PC-3 (cell line): ENCODE measurements around the gene MYO5C. TPM values are rescaled to one million over a fixed set of nuclear protein-coding genes. Genes with fewer than 3 reads are reported as not detected.

Experiments
- ATAC-seq: fragments of 200-7000 bp; cut with Tn5 transposase; 2 replicates; pipeline ENCODE4 v1.9.1; 2020; ENCODE audit warnings: mild to moderate bottlenecking, moderate library complexity
- BruUV-seq: library from RNA; stranded (reverse); fragments of 400-500 nt; replicated peaks from 2 replicates; lab custom pipeline; 2021; lab: Mats Ljungman, UMichigan
- CTCF ChIA-PET: fragments of 300-600 bp; sonication (Branson Sonifier 250); formaldehyde crosslinking; loops from one replicate; lab custom pipeline; 2022; ENCODE audit warnings: antibody characterized with exemption; lab: Charles Lee
- POLR2A ChIA-PET: fragments of 300-600 bp; sonication (Branson Sonifier 250); formaldehyde crosslinking; loops from one replicate; lab custom pipeline; 2022; ENCODE audit warnings: antibody characterized with exemption; ENCODE audit not compliant: unreplicated experiment; lab: Charles Lee
- DNase-seq: peaks from one replicate; pipeline ENCODE4 v3.0.0-alpha.2; 2015
- H2AFZ ChIP-seq: fragments of 300-600 bp; sonication (generic); 2 replicates; pipeline ENCODE4 v1.6.0; 2016; ENCODE audit warnings: antibody characterized with exemption, low read length
- H3F3A ChIP-seq: fragments of 300-600 bp; sonication (generic); one replicate; pipeline ENCODE4 v1.6.0; 2017; ENCODE audit warnings: antibody characterized with exemption, low read length, control low read depth, mild to moderate bottlenecking; ENCODE audit not compliant: unreplicated experiment
- H3K27ac ChIP-seq: fragments of 300-600 bp; sonication (generic); 2 replicates; pipeline ENCODE4 v1.5.1; 2016; ENCODE audit warnings: mild to moderate bottlenecking, low read length
- H3K27me3 ChIP-seq: fragments of 300-600 bp; sonication (generic); 2 replicates; pipeline ENCODE4 v1.6.1; 2016; ENCODE audit warnings: low read length, mixed read lengths
- H3K36me3 ChIP-seq: fragments of 300-600 bp; sonication (generic); 2 replicates; pipeline ENCODE4 v1.6.1; 2016; ENCODE audit warnings: low read depth, mixed run types, low read length, mixed read lengths
- H3K4me1 ChIP-seq: fragments of 300-600 bp; sonication (generic); 2 replicates; pipeline ENCODE4 v1.5.1; 2016; ENCODE audit warnings: low read length; ENCODE audit not compliant: insufficient read depth
- H3K4me2 ChIP-seq: fragments of 300-600 bp; sonication (generic); 2 replicates; pipeline ENCODE4 v1.6.0; 2016; ENCODE audit warnings: low read length
- H3K4me3 ChIP-seq: fragments of 300-600 bp; sonication (generic); 2 replicates; pipeline ENCODE4 v1.5.1; 2016; ENCODE audit warnings: mild to moderate bottlenecking, low read length, mixed read lengths
- H3K79me2 ChIP-seq: fragments of 300-600 bp; sonication (generic); 2 replicates; pipeline ENCODE4 v1.6.1; 2017; ENCODE audit warnings: low read length, mixed read lengths
- H3K9ac ChIP-seq: fragments of 300-600 bp; sonication (generic); 2 replicates; pipeline ENCODE4 v1.6.0; 2016; ENCODE audit warnings: mild to moderate bottlenecking, low read length
- H3K9me2 ChIP-seq: fragments of 300-600 bp; sonication (generic); replicated peaks from 2 replicates; pipeline ENCODE4 v1.6.1; 2016; ENCODE audit warnings: mixed run types, low read length, mixed read lengths
- H3K9me3 ChIP-seq: fragments of 300-600 bp; sonication (generic); 2 replicates; pipeline ENCODE4 v1.6.1; 2016; ENCODE audit warnings: low read length, mixed read lengths
- H4K20me1 ChIP-seq: fragments of 300-600 bp; sonication (generic); 2 replicates; pipeline ENCODE4 v1.6.1; 2016; ENCODE audit warnings: low read length, mixed read lengths
- CTCF ChIP-seq: fragments of 300-600 bp; sonication (generic); conservative IDR thresholded peaks from 2 replicates; pipeline ENCODE4 v1.5.1; 2017; ENCODE audit warnings: antibody characterized with exemption, low read depth, mild to moderate bottlenecking, low read length
- EZH2 ChIP-seq: fragments of 300-600 bp; sonication (generic); IDR thresholded peaks from one replicate; pipeline ENCODE4 v1.6.1; 2017; ENCODE audit warnings: antibody characterized with exemption, mild to moderate bottlenecking, low read length; ENCODE audit not compliant: unreplicated experiment
- EZH2phosphoT487 ChIP-seq: fragments of 300-600 bp; sonication (generic); IDR thresholded peaks from 2 replicates; pipeline ENCODE4 v1.6.1; 2018; ENCODE audit warnings: mild to moderate bottlenecking, antibody characterized with exemption, low read length, borderline replicate concordance
- intact Hi-C: fragments of 100-400 bp; cut with micrococcal nuclease; formaldehyde crosslinking; loops from 2 replicates; pipeline ENCODE4 v1.9.0; 2023
- total RNA-seq: library from RNA; depleted of rRNA; stranded (reverse); fragments of >200 nt; gene quantifications from 2 replicates; pipeline ENCODE4 v1.2.3, GENCODE V29; 2014

Gene MYO5C
- total RNA-seq, 1 experiment from 2014 or later: 17.7 TPM

DNA sequence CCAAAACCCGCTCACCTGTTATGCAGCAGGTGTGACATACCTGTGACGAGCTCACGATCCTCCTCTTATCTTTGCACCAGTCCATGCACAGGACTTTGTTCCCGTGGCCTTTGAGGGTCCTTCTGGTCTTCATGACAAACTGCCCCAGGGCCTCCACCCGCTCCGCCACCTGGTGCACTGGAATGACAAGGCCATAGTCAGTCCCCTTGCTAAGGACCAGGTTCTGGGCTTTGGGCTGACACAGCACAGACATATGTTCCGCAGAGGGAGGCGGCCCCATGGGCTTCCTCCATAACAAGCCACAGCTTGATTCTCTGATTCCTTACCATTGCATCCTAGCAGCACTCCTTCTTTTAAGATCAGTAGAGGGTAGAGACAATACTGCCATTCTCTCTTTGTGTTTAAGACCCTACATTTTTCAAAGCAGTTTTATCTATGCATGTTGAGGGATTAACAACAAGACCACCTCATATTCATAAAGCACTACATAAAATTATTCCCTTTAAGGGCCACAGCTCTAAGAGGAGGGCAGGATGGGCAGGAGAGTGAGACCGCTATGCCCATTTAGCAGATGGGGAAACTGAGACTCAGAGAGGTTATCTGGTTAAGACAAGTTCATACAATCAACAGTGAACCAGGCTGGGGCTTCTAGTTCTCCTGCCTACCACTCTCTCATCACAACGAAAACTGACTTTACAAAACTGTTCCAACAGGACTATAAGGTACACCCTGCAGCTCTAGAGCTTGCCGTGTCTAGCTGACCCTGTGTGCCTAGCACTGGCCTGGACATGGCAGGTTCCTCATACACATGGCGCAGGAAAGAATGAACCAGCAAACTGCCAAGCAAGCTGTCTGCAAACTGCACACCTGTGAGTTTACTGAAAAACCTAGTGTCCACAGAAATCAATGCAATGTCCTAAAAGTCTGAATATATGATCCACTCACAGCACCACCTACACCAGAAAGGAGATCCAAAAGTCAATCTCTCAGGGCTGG lies 141.4 kb downstream of the MYO5C start:
- intact Hi-C loops: no loop called here
- Histone ChIP-seq H3K27ac (no peak overlapping the region), H4K20me1 (no peaks in the 10 kb centered on the region), H3K9me2 (no peaks in the 10 kb centered on the region), H3K79me2 (no peaks in the 10 kb centered on the region), H3F3A (no peaks in the 10 kb centered on the region), H3K9ac (no peak overlapping the region), H3K9me3 (no peaks in the 10 kb centered on the region), H3K27me3 (no peaks in the 10 kb centered on the region), H3K36me3 (no peaks in the 10 kb centered on the region), H3K4me3 (no peak overlapping the region), H2AFZ (no peak overlapping the region), H3K4me2 (no peak overlapping the region), H3K4me1 (no peaks in the 10 kb centered on the region)
- DNase-seq (no peak), ATAC-seq (no peak)
- POLR2A ChIA-PET: no interaction called here
- TF ChIP-seq EZH2phosphoT487 (no peak), EZH2 (no peak), CTCF (no peak)
- BruUV-seq: no TSS peak
- CTCF ChIA-PET: no interaction called here

DNA sequence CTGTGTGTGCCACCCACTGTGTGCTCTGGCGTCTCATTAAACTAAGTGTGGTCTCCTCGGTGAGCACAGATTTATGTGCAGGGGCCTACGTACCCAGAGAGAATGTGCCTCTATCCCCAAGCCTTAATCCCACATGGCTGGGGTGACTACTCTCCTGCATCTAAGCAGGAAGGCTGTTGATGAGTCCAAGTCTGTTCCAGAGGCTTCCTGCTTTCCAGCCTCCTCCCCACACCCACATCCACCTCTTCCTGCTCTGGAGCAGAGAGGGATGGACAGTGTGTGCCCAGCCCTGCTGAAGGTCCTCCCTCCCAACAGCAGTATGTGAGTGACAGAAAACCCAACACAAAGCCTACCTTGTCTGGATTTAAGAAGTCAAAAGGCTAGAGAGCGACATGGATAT lies 144.3 kb downstream of the MYO5C start:
- no peaks in the 10 kb centered on the region for H3K4me1 ChIP-seq
- H3K79me2 ChIP-seq: no peaks in the 10 kb centered on the region
- no peak overlapping the region for H3K27ac ChIP-seq
- H4K20me1 ChIP-seq: no peaks in the 10 kb centered on the region
- no peaks in the 10 kb centered on the region for H3K36me3 ChIP-seq
- H3K9me2 ChIP-seq: no peaks in the 10 kb centered on the region
- no peaks in the 10 kb centered on the region for H3K9me3 ChIP-seq
- H3K9ac ChIP-seq: no peak overlapping the region
- POLR2A ChIA-PET: no interaction called here
- DNase-seq (no peak), ATAC-seq (no peak)
- H3K4me3 ChIP-seq: no peak overlapping the region
- no peaks in the 10 kb centered on the region for H3K27me3 ChIP-seq
- CTCF ChIA-PET: no interaction called here
- TF ChIP-seq EZH2: no peak
- TF ChIP-seq EZH2phosphoT487: no peak
- TF ChIP-seq CTCF: no peak
- H3F3A ChIP-seq: no peaks in the 10 kb centered on the region
- BruUV-seq: no TSS peak
- no peak overlapping the region for H3K4me2 ChIP-seq
- intact Hi-C loops: no loop called here
- no peak overlapping the region for H2AFZ ChIP-seq

- Histone ChIP-seq H3F3A (no peaks in the 10 kb centered on the region), H3K9me2 (no peaks in the 10 kb centered on the region), H3K4me2 (no peak overlapping the region), H3K36me3 (no peaks in the 10 kb centered on the region), H3K9ac (no peak overlapping the region), H2AFZ (no peak overlapping the region), H3K4me3 (no peak overlapping the region), H3K79me2 (no peaks in the 10 kb centered on the region), H3K9me3 (no peaks in the 10 kb centered on the region), H3K27me3 (no peaks in the 10 kb centered on the region), H3K4me1 (no peaks in the 10 kb centered on the region), H4K20me1 (no peaks in the 10 kb centered on the region), H3K27ac (no peak overlapping the region)
- BruUV-seq: no TSS peak
- ChIA-PET CTCF (no interaction called here), POLR2A (no interaction called here)
- ATAC-seq (no peak), DNase-seq (no peak)
- intact Hi-C loops: no loop called here
- no peak for TF ChIP-seq CTCF
- TF ChIP-seq EZH2: no peak
- no peak for TF ChIP-seq EZH2phosphoT487
These were observed 144.7 kb downstream of the MYO5C start for GRCh38 chr15:52150871-52151270.
